ENCODE measurements around the gene SRGAP1. TPM values are rescaled to one million over a fixed set of nuclear protein-coding genes. Genes with fewer than 3 reads are reported as not detected.

Gene SRGAP1
- total and polyA plus RNA-seq, 9 of the 15 experiments (the other 6 are each of a cell fraction or from before 2014, with no cell fraction given): 0.01 to 0.13 (median 0.04) TPM; not detected in 3

DNA sequence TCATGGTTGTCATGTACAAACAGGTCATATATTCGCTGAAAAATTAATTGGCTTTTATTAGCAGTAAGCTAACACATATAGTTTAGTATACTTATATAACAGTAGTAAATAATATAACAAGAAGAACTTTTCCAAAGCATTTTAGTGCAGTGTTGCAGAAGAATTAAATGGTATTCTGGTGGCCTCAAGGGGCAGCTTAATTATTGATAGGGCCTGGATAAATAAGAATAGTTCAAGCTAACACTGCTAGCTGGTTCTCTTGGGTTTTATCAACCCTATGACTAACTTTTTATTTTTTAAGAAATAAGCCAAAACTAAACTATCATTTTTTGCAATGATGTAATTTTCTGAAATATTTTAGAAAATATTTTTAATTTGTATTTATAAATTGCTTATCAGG is 152.1 kb downstream of the SRGAP1 start:
- POLR2A ChIA-PET: no interaction called here
- in situ Hi-C loops (cut with MboI): no loop called here
- intact Hi-C loops (cut with micrococcal nuclease): no loop called here
- TF ChIP-seq, protein P1, sequence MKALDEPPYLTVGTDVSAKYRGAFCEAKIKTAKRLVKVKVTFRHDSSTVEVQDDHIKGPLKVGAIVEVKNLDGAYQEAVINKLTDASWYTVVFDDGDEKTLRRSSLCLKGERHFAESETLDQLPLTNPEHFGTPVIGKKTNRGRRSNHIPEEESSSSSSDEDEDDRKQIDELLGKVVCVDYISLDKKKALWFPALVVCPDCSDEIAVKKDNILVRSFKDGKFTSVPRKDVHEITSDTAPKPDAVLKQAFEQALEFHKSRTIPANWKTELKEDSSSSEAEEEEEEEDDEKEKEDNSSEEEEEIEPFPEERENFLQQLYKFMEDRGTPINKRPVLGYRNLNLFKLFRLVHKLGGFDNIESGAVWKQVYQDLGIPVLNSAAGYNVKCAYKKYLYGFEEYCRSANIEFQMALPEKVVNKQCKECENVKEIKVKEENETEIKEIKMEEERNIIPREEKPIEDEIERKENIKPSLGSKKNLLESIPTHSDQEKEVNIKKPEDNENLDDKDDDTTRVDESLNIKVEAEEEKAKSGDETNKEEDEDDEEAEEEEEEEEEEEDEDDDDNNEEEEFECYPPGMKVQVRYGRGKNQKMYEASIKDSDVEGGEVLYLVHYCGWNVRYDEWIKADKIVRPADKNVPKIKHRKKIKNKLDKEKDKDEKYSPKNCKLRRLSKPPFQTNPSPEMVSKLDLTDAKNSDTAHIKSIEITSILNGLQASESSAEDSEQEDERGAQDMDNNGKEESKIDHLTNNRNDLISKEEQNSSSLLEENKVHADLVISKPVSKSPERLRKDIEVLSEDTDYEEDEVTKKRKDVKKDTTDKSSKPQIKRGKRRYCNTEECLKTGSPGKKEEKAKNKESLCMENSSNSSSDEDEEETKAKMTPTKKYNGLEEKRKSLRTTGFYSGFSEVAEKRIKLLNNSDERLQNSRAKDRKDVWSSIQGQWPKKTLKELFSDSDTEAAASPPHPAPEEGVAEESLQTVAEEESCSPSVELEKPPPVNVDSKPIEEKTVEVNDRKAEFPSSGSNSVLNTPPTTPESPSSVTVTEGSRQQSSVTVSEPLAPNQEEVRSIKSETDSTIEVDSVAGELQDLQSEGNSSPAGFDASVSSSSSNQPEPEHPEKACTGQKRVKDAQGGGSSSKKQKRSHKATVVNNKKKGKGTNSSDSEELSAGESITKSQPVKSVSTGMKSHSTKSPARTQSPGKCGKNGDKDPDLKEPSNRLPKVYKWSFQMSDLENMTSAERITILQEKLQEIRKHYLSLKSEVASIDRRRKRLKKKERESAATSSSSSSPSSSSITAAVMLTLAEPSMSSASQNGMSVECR (CRISPR knock-in tag; IDR thresholded peaks at IDR 0.05): no peak
- no peak for TF ChIP-seq HMGN3 (IDR thresholded peaks at IDR 0.05; ENCODE audit: borderline replicate concordance, extremely low read depth, insufficient read length, low read depth, low read length)
- no peak for TF ChIP-seq ZNF655 (CRISPR knock-in tag; IDR thresholded peaks at IDR 0.05)
- TF ChIP-seq NR2C1 (IDR thresholded peaks at IDR 0.05): no peak
- TF ChIP-seq NR2C1 (tag; IDR thresholded peaks at IDR 0.05): no peak
- no peak for TF ChIP-seq BDP1 (IDR thresholded peaks at IDR 0.05; ENCODE audit: insufficient read depth, insufficient read length)
- TF ChIP-seq, protein P2, sequence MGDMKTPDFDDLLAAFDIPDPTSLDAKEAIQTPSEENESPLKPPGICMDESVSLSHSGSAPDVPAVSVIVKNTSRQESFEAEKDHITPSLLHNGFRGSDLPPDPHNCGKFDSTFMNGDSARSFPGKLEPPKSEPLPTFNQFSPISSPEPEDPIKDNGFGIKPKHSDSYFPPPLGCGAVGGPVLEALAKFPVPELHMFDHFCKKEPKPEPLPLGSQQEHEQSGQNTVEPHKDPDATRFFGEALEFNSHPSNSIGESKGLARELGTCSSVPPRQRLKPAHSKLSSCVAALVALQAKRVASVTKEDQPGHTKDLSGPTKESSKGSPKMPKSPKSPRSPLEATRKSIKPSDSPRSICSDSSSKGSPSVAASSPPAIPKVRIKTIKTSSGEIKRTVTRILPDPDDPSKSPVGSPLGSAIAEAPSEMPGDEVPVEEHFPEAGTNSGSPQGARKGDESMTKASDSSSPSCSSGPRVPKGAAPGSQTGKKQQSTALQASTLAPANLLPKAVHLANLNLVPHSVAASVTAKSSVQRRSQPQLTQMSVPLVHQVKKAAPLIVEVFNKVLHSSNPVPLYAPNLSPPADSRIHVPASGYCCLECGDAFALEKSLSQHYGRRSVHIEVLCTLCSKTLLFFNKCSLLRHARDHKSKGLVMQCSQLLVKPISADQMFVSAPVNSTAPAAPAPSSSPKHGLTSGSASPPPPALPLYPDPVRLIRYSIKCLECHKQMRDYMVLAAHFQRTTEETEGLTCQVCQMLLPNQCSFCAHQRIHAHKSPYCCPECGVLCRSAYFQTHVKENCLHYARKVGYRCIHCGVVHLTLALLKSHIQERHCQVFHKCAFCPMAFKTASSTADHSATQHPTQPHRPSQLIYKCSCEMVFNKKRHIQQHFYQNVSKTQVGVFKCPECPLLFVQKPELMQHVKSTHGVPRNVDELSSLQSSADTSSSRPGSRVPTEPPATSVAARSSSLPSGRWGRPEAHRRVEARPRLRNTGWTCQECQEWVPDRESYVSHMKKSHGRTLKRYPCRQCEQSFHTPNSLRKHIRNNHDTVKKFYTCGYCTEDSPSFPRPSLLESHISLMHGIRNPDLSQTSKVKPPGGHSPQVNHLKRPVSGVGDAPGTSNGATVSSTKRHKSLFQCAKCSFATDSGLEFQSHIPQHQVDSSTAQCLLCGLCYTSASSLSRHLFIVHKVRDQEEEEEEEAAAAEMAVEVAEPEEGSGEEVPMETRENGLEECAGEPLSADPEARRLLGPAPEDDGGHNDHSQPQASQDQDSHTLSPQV (IDR thresholded peaks at IDR 0.05): no peak
- TF ChIP-seq XRCC4 (IDR thresholded peaks at IDR 0.05; ENCODE audit: extremely low read depth, insufficient read depth, insufficient read length): no peak
- TF ChIP-seq GATAD2B (IDR thresholded peaks at IDR 0.05; ENCODE audit: borderline replicate concordance): no peak
- no peak for TF ChIP-seq TGIF2 (CRISPR knock-in tag; IDR thresholded peaks at IDR 0.05)
- TF ChIP-seq FOXP1 (CRISPR knock-in tag; IDR thresholded peaks at IDR 0.05): no peak
- no peak for TF ChIP-seq ZNF551 (CRISPR knock-in tag; IDR thresholded peaks at IDR 0.05)

More for the DNA sequence above, 152.1 kb downstream of the SRGAP1 start:
- CTCF ChIA-PET (ENCODE audit: low intra/inter-chr PET ratio): no interaction called here
- FAIRE-seq (no peak), ATAC-seq (no peak), DNase-seq (ENCODE audit: extremely low read depth in 1 of 4, low spot score in 3 of 4) (no peak)
- WGBS (ENCODE audit: insufficient coverage, low coverage, missing lambda C conversion rate): 0% methylated on average over 1 of the region's 1 CpG
- no peaks in the 10 kb centered on the region for H3K36me3 ChIP-seq (ENCODE audit: control insufficient read depth, insufficient read depth, low read length)
- no peak overlapping the region for H3K27ac ChIP-seq (ENCODE audit: extremely low read depth, low read depth, low read length)
- no TSS peak for BruUV-seq (replicated peaks)
- no peaks in the 10 kb centered on the region for H3K4me1 ChIP-seq (replicated peaks in 1 of 2; ENCODE audit: control insufficient read depth in 2 of 2, insufficient read depth in 2 of 2, low read length in 2 of 2)
- H3K9me1 ChIP-seq (ENCODE audit: control insufficient read depth, insufficient read depth, low read length): no peaks in the 10 kb centered on the region
- no peak overlapping the region for H3K9ac ChIP-seq (ENCODE audit: insufficient read depth in 1 of 2, low read depth in 2 of 2, low read length in 2 of 2)
- H3K79me2 ChIP-seq (ENCODE audit: control insufficient read depth, insufficient read depth, low read length): no peaks in the 10 kb centered on the region
- no peaks in the 10 kb centered on the region; the same call in 1 of the 2 replicates for H4K20me1 ChIP-seq (replicated peaks; ENCODE audit: control insufficient read depth, insufficient read depth, low read length)
- no peaks in the 10 kb centered on the region for H3K9me3 ChIP-seq (replicated peaks; ENCODE audit: control insufficient read depth, insufficient read depth, low read depth, low read length)
- no peak overlapping the region for H3K4me2 ChIP-seq (ENCODE audit: insufficient read depth, low read length)
- no peak overlapping the region for H2AFZ ChIP-seq (ENCODE audit: low read depth, low read length)
- H3K27me3 ChIP-seq (ENCODE audit: control insufficient read depth in 2 of 2, insufficient read depth in 2 of 2, low read length in 2 of 2): no peaks in the 10 kb centered on the region
- no peak overlapping the region for H3K4me3 ChIP-seq

All from K562 (cell line).